ENCODE measurements around the gene CASTOR2.

- no peak for TF ChIP-seq CTCF (conservative IDR thresholded peaks at IDR 0.05; ENCODE audit: low read length)
- TF ChIP-seq EZH2phosphoT487 (IDR thresholded peaks at IDR 0.05; ENCODE audit: borderline replicate concordance) = no peak
Observed at GRCh38 chr7:75055155-75055554, 90.7 kb downstream of the CASTOR2 start.

Measured in Loucy (cell line).